ENCODE measurements around the gene AKAP17A.

The AKAP17A gene

GRCh38 chrX:1596676-1597344 lies 5.4 kb downstream of the AKAP17A start:
- no peak for DNase-seq (ENCODE audit: extremely low read depth, low read depth)
- no peak for TF ChIP-seq CTCF (IDR thresholded peaks at IDR 0.05; ENCODE audit: low read depth, low read length)

- TF ChIP-seq CTCF (IDR thresholded peaks at IDR 0.05; ENCODE audit: low read depth, low read length): no peak
- no peak for DNase-seq (ENCODE audit: extremely low read depth, low read depth)
Measured at GRCh38 chrX:1597345-1598020, 6.1 kb downstream of the AKAP17A start.

GRCh38 chrX:1598021-1598875 lies 6.8 kb downstream of the AKAP17A start:
- TF ChIP-seq CTCF (IDR thresholded peaks at IDR 0.05; ENCODE audit: low read depth, low read length): no peak
- DNase-seq (ENCODE audit: extremely low read depth, low read depth): no peak

- TF ChIP-seq CTCF (IDR thresholded peaks at IDR 0.05; ENCODE audit: low read depth, low read length): no peak
- DNase-seq (ENCODE audit: extremely low read depth, low read depth): no peak
Measured at GRCh38 chrX:1598876-1599790, 7.7 kb downstream of the AKAP17A start.

- DNase-seq (ENCODE audit: extremely low read depth, low read depth): no peak
- no peak for TF ChIP-seq CTCF (IDR thresholded peaks at IDR 0.05; ENCODE audit: low read depth, low read length)
Measured at GRCh38 chrX:1599791-1600405, 8.5 kb downstream of the AKAP17A start.

- TF ChIP-seq CTCF (IDR thresholded peaks at IDR 0.05; ENCODE audit: low read depth, low read length): no peak
- DNase-seq (ENCODE audit: extremely low read depth, low read depth): no peak
Measured at GRCh38 chrX:1600406-1601050, 9.1 kb downstream of the AKAP17A start.
